HG03575 (cell line): ENCODE measurements around the gene EPHA1.
"Not testable (repeated sequence)": the region's sequence is repeated elsewhere in the genome, so short reads cannot be mapped to it uniquely, and the experiment has no call there.

Experiments
- ATAC-seq: cut with Tn5 transposase; IDR thresholded peaks from one replicate; pipeline ENCODE4 v1.9.1; 2021; ENCODE audit not compliant: unreplicated experiment, insufficient number of reproducible peaks, low FRiP score; ENCODE audit errors: extremely low read depth

Gene EPHA1

GRCh38 chr7:143408252-143408685, 387 bp downstream of the EPHA1 start:
- no peak for ATAC-seq

DNA sequence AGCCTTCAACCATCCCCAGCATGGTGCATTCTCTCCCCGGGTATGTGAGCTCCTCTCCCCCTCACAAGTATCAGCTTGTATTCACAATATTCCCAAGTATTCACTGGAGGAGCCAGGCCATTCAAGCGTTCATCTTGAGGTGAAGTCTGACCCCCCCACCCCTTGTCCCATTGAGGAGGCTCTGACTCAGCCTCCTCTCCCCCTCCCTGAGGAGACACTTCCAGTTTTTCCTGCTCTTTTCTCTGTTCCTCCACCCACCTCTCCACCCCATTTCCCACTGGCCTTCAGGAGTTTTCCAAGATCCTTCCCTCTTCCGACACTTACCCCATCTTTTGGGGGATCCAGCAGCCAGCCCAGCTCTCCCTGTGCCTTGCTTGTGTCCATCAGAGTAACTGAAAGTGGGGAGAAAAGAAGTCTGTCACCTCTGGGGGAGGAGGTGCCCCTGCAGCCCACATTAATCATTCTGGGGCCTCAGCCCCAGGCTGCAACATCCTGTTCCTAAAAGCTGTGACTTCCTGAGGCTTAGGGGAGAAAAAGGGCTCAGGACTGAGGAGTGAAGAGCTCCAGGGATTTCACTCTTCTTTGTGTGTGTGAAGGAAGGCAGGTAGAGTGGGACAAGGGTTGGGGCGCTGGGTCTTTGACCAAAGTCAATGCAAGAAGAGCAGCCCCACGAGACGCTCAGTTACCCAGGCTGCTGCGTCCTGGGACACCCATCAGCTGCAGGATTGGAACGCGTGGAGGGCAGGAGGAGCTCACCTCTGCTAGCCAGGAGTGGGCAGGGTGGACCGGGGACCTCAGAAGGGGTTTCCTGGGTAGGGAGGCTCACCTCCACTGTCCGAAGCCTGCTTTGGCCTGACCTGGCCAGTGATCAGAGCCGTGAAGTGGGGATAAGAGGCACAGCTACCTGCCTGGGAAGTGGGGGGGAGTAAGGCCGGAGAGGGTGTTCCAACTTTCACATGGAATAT, 1.1 kb downstream of the EPHA1 start:
- ATAC-seq: no peak

DNA sequence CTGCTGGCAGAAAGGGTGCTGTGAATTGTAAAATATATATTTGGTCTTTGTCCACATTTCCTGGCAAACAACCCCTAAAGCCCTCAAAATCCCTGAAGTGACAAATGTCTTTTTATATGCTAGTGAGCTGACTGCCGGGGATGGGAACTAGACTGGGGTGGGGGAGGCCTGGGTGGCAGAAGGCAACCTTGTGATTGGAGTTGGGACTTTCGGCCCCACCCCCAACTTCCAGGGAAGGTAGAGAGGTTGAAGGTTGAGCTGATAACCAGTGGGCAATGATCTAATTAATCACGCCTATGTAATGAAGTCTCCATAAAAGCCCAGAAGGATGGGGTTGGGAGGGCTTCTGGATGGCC, 2.7 kb downstream of the EPHA1 start:
- no peak for ATAC-seq

DNA sequence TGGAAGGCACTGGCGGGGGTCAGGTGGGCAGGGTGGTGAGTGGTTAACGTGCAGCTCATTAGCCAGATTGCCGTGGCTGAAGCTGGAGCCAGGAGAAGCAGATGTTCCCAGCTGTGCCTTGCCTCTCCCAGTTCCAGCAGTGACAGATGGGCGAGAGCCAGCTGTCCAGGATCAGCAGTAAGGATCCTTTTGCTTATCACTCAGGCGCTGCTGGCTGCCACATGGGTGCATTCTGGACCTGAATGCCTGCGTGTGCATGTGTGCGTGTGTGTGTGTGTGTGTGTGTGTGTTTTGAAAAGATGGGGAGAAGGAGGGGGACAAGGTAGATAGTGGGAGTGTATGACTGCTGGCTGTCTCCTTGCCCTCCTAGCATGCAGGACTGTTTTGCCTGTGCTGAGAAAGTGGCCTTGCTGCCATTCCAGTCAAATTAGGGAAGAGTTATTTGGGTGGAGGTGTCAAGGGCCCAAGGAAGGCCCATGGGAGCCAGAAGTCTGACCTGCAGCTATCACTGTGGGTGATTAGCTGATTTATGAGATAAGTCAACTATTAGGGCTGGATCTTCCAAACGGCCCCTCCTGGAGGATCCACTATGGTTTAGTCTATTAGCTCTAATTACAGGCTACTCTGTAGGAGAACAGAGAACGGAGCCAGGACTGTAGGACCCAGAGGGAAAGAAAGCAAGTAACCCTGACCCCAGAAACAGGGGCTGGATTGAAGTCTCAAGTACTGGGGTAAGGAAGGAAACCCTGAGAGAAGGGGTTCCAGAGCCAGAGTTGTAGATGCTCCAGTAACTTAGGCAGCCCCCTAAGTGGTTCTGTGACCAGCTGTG, 3.3 kb downstream of the EPHA1 start:
- no peak for ATAC-seq

DNA sequence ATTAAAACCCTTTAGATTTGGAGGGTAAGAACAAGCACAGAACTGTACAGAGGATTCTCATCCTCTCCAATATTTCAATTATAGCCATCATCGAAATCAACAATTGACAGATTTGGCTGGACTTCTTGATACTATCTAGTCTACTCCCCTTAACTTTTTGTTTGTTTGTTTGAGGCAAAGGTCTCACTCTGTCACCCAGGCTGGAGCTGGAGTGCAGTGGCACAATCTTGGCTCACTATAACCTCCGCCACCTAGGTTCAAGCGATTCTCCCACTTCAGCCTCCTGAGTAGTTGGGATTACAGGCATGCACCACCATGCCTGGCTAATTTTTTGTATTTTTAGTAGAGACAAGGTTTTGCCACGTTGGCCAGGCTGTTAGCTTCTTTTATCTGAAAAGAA, 6.4 kb downstream of the EPHA1 start:
- ATAC-seq: not testable (repeated sequence)

- no peak for ATAC-seq
Observed at GRCh38 chr7:143401265-143401664, 7.4 kb downstream of the EPHA1 start.

DNA sequence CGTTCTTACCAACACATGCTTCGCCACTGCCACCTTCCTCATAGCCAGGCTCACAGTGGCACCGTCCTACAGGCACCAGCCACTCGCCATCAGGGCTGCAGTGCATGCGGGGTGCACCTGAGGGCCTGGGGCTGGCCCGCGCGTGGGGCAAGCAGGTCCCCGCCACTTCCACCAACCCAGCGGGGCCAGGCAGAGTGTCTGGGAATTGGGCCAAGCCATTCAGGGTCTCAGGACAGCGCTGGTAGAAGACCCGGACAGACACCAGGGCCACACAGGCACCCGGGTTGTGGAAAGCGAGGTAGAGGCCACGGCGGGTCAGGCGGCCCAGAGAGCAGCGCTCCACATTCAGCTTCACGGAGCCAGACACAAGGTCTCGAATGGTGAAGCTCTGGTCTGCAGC, 9.0 kb downstream of the EPHA1 start:
- ATAC-seq: no peak

- ATAC-seq: no peak
Observed at GRCh38 chr7:143399151-143399550, 9.5 kb downstream of the EPHA1 start.

DNA sequence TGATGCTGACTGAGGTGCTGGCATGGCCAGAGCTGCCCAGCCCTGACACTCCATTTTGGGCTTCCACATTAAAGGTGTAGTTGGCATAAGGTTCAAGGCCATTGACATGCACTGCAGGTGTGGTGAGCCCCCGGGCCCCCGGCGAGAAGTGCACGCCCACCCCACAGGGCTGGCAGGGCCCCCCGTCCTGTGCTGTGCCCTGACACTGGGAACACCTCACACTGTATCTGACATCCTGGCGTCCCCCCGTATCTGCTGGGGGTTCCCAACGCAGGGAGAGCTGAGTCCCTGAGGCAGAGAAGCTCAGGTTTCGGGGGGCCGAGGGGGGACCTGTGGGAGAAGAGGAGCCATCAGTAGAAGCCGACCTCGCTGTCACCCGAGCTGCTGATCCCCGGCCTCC, 10.0 kb downstream of the EPHA1 start:
- ATAC-seq: no peak

- no peak for ATAC-seq
Observed at GRCh38 chr7:143397710-143398530, 10.7 kb downstream of the EPHA1 start.

GRCh38 chr7:143396625-143397556, 11.8 kb downstream of the EPHA1 start:
- ATAC-seq: no peak

- no peak for ATAC-seq
Observed at GRCh38 chr7:143396182-143396581, 12.5 kb downstream of the EPHA1 start.

DNA sequence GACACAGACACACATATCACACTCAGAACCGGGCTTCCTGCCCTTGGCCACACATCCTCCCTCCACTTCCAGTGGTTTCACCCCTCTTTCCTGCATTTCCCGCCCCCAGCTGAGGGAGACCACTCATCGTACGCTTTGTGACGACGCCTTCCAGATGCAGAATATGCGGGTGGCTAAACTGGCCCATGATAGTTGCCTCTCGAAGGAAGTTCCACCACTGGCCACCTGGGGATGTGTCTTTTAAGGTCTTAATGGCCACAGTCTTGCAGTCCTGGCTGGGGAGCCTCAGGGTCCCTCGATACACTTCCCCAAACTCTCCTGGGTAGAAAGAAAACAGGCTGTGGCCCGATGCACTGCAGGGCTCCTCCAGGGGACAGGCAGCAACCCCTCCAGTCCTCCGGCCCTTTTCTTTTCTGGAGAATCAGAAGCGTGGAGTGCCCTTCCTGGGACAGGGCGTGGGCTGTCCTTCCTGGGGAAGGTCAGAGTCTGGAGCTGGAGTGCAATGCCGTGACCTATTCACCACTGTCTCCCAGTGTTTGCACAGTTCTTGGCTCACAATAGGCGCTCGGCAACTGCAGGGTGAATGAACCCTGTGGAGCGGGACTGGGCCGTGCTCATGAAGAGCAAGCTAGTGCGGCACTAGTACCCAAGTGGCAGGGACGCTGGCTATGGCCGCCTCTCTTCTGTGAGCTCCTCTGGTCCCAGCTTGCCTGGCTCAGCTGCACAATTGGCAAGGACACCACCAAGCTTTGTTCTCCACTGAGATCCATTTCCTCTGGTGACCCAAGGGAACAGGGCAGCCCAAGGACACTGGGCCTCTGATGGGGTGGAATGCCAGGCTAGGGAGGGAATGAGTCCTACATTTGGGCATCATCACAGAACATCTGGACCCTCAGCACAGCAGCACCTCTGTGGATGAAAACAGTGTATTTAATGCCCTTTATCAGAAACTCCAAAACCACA, 13.2 kb downstream of the EPHA1 start:
- no peak for ATAC-seq

DNA sequence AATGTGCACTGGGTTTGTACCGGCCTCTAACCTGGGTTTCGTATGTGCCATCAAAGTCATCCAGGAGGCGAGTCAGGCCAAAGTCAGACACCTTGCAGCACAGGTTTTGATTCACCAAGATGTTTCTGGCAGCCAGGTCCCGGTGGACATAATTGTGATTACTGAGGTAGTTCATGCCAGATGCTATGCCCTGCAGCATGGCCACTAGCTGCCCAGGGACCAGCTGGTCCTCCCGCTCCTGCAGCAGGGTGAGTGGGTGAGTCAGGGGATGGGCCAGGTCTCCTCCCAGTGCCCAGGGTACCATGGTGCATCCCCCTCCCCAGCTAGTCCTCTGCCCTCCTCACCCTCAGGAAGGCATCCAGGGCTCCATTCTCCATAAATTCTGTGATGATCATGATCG, 13.9 kb downstream of the EPHA1 start:
- no peak for ATAC-seq

DNA sequence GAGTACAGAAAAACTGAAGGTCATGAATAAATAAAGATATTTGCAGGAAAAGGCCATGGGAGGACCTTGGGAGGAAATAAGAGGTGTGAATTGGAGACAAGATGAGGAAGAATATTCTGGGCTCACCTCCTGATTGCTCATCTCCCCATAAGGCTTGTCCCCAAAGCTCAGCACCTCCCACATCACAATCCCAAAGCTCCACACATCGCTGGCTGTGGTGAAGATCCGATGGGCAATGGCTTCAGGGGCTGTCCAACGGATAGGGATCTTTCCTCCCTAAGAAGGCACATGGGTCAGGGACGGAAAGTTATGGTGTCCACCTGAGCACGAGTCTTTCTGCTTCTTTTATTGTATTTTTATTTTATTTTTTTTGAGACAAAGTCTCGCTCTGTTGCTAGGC, 14.6 kb downstream of the EPHA1 start:
- ATAC-seq: no peak

GRCh38 chr7:143393267-143394041, 15.2 kb downstream of the EPHA1 start:
- ATAC-seq: no peak

- ATAC-seq: no peak
Observed at GRCh38 chr7:143392875-143393266, 15.8 kb downstream of the EPHA1 start.
